HepG2 (cell line): ENCODE measurements around the gene HNRNPH2. TPM values are rescaled to one million over a fixed set of nuclear protein-coding genes. Genes with fewer than 3 reads are reported as not detected.

Experiments used
- CHCHD3 ChIP-seq: sonication (generic); formaldehyde crosslinking; IDR thresholded peaks from 2 replicates; pipeline ENCODE4 v1.8.0; 2022; ENCODE audit warnings: mild to moderate bottlenecking, missing genetic modification reagents, moderate library complexity
- EP300 ChIP-seq, 3 experiments: sonication (generic) in 1 of 3; formaldehyde crosslinking in 1 of 3; IDR thresholded peaks; 2 replicates each; pipeline versions ENCODE4 v1.5.1 to v1.6.1; 2011 to 2020; ENCODE audit warnings: low read depth in 2 of 3, low read length in 2 of 3, borderline replicate concordance in 1 of 3, improper control_type of control experiment in 1 of 3, mild to moderate bottlenecking in 1 of 3, missing genetic modification reagents in 1 of 3, moderate library complexity in 1 of 3
- ERF ChIP-seq: IDR thresholded peaks from 2 replicates; pipeline ENCODE4 v1.6.1; 2018; ENCODE audit warnings: missing biosample characterization, missing genetic modification reagents
- IRF1 ChIP-seq: sonication (generic); formaldehyde crosslinking; IDR thresholded peaks from 2 replicates; pipeline ENCODE4 v1.4.0; 2020; ENCODE audit warnings: low read depth, mild to moderate bottlenecking, missing genetic modification reagents
- KLF11 ChIP-seq: IDR thresholded peaks from 2 replicates; pipeline ENCODE4 v1.6.1; 2016; ENCODE audit warnings: missing compliant biosample characterization
- MEIS2 ChIP-seq: sonication (generic); formaldehyde crosslinking; IDR thresholded peaks from 2 replicates; pipeline ENCODE4 v1.9.0; 2021; ENCODE audit warnings: mild to moderate bottlenecking, missing genetic modification reagents
- ZBTB44 ChIP-seq: sonication (generic); formaldehyde crosslinking; IDR thresholded peaks from 2 replicates; pipeline ENCODE4 v1.4.0; 2020; ENCODE audit warnings: missing genetic modification reagents
- ZFY ChIP-seq: sonication (generic); formaldehyde crosslinking; IDR thresholded peaks from 2 replicates; pipeline ENCODE4 v1.4.0; 2020; ENCODE audit warnings: missing genetic modification reagents
- ZNF251 ChIP-seq: sonication (generic); formaldehyde crosslinking; IDR thresholded peaks from 2 replicates; pipeline ENCODE4 v1.9.0; 2021; ENCODE audit warnings: mild to moderate bottlenecking, missing genetic modification reagents
- ZNF414 ChIP-seq: sonication (generic); formaldehyde crosslinking; IDR thresholded peaks from 2 replicates; pipeline ENCODE4 v1.5.0; 2020; ENCODE audit warnings: missing genetic modification reagents
- ZNF550 ChIP-seq: sonication (generic); formaldehyde crosslinking; IDR thresholded peaks from 2 replicates; pipeline ENCODE4 v1.4.0; 2020; ENCODE audit warnings: mild to moderate bottlenecking, missing genetic modification reagents, borderline replicate concordance
- ZNF607 ChIP-seq: sonication (generic); formaldehyde crosslinking; IDR thresholded peaks from 2 replicates; pipeline ENCODE4 v1.5.1; 2020; ENCODE audit warnings: missing genetic modification reagents, mild to moderate bottlenecking, borderline replicate concordance
- ZNF639 ChIP-seq: conservative IDR thresholded peaks from 2 replicates; pipeline ENCODE4 v1.6.1; 2018; ENCODE audit warnings: missing genetic modification reagents
- ZNF749 ChIP-seq: sonication (generic); formaldehyde crosslinking; IDR thresholded peaks from 2 replicates; pipeline ENCODE4 v1.8.0; 2022; ENCODE audit warnings: mild to moderate bottlenecking, missing genetic modification reagents, moderate library complexity, borderline replicate concordance
- ZNF781 ChIP-seq: sonication (generic); formaldehyde crosslinking; IDR thresholded peaks from 2 replicates; pipeline ENCODE4 v1.5.1; 2020; ENCODE audit warnings: borderline replicate concordance, mild to moderate bottlenecking, missing genetic modification reagents; ENCODE audit errors: not compliant biosample characterization
- ZZZ3 ChIP-seq: sonication (generic); formaldehyde crosslinking; IDR thresholded peaks from 2 replicates; pipeline ENCODE4 v1.4.0; 2020; ENCODE audit warnings: missing genetic modification reagents, mild to moderate bottlenecking, borderline replicate concordance
- polyA plus RNA-seq, 8 experiments: library from polyadenylated mRNA; depleted of rRNA in 3 of 8; stranded (reverse) in 7 of 8; unstranded in 1 of 8; fragments of >200 nt; fragmentation: Illumina TruSeq in 4 of 8; extraction: Trizol in 4 of 8; gene quantifications; 2 replicates each; pipeline versions ENCODE4 v1.2.1 to v1.2.3, GENCODE V29; 2011 to 2016; ENCODE audit warnings: low read depth in 4 of 8, missing spikeins in 1 of 8, mixed read lengths in 1 of 8; ENCODE audit not compliant: insufficient read depth in 1 of 8
- total RNA-seq, 5 experiments: library from RNA; depleted of rRNA; stranded (reverse); fragments of >200 nt; fragmentation: Illumina TruSeq; extraction: Trizol; gene quantifications; 2 replicates each; pipeline ENCODE4 v1.2.3, GENCODE V29; 2016; ENCODE audit warnings: low read depth in 1 of 5
- TF ChIP-seq, protein P1 (sequence below): IDR thresholded peaks from 2 replicates; pipeline ENCODE4 v1.6.1; 2016; ENCODE audit warnings: missing genetic modification reagents, missing compliant biosample characterization
- TF ChIP-seq, protein P2 (sequence below): sonication (generic); formaldehyde crosslinking; IDR thresholded peaks from 2 replicates; pipeline ENCODE4 v1.4.0; 2020; ENCODE audit warnings: mild to moderate bottlenecking, low read depth, missing genetic modification reagents

HNRNPH2 gene
- total and polyA plus RNA-seq, 2 of the 13 experiments (the other 11 are each of a cell fraction or from before 2014, with no cell fraction given) = 23.8 to 56.9 TPM

GRCh38 chrX:101390664-101391525 is 17.1 kb upstream of the HNRNPH2 start, which contains the start of gene RPL36A (continued):
- TF ChIP-seq EP300 (IDR thresholded peaks at IDR 0.05; ENCODE audit: low read depth in 2 of 2, low read length in 2 of 2) (no peak), EP300 (CRISPR knock-in tag; IDR thresholded peaks at IDR 0.05; ENCODE audit: borderline replicate concordance) (no peak), CHCHD3 (CRISPR knock-in tag) (no peak), ZNF607 (CRISPR knock-in tag) (no peak), ZNF414 (no peak), ZNF781 (no peak), IRF1 (CRISPR knock-in tag) (no peak), ZFY (CRISPR knock-in tag) (0 out of 2 replicates have a peak, but pooled peaks have one; percentile 25), ERF (0 out of 2 replicates have a peak, but pooled peaks have one; percentile 16), ZNF749 (CRISPR knock-in tag) (no peak), ZNF251 (CRISPR knock-in tag) (no peak), MEIS2 (CRISPR knock-in tag) (no peak), KLF11 (CRISPR knock-in tag) (no peak), ZBTB44 (no peak), ZNF639 (CRISPR knock-in tag) (no peak), ZNF550 (CRISPR knock-in tag) (no peak), ZZZ3 (CRISPR knock-in tag) (peak; percentile 92; the same call in 1 of the 2 replicates)
- TF ChIP-seq, protein P1, sequence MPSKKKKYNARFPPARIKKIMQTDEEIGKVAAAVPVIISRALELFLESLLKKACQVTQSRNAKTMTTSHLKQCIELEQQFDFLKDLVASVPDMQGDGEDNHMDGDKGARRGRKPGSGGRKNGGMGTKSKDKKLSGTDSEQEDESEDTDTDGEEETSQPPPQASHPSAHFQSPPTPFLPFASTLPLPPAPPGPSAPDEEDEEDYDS (CRISPR knock-in tag) = peak; percentile 91
- TF ChIP-seq, protein P2, sequence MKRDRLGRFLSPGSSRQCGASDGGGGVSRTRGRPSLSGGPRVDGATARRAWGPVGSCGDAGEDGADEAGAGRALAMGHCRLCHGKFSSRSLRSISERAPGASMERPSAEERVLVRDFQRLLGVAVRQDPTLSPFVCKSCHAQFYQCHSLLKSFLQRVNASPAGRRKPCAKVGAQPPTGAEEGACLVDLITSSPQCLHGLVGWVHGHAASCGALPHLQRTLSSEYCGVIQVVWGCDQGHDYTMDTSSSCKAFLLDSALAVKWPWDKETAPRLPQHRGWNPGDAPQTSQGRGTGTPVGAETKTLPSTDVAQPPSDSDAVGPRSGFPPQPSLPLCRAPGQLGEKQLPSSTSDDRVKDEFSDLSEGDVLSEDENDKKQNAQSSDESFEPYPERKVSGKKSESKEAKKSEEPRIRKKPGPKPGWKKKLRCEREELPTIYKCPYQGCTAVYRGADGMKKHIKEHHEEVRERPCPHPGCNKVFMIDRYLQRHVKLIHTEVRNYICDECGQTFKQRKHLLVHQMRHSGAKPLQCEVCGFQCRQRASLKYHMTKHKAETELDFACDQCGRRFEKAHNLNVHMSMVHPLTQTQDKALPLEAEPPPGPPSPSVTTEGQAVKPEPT (CRISPR knock-in tag) = no peak
